K562 (cell line): ENCODE measurements around the gene ARF5.
A peak's percentile ranks its signal among the peaks of the same experiment; 100 is the strongest.

ENCODE experiments used
- FOXP1 ChIP-seq: sonication (generic); formaldehyde crosslinking; IDR thresholded peaks from 2 replicates; pipeline ENCODE4 v1.8.0; 2022; ENCODE audit warnings: mild to moderate bottlenecking, missing genetic modification reagents
- JUND ChIP-seq, 2 experiments: IDR thresholded peaks; 2 replicates in 1 of 2; 3 replicates in 1 of 2; pipeline ENCODE4 v1.6.1; 2011; ENCODE audit warnings: borderline replicate concordance in 2 of 2, low read depth in 2 of 2, low read length in 2 of 2, improper control_type of control experiment in 1 of 2, missing biosample characterization in 1 of 2, missing genetic modification characterization in 1 of 2, missing genetic modification reagents in 1 of 2
- PHF21A ChIP-seq: fragments of 450-650 bp; IDR thresholded peaks from 2 replicates; pipeline ENCODE4 v1.6.1; 2017; ENCODE audit warnings: low read depth, borderline replicate concordance
- RAD21 ChIP-seq, 2 experiments: fragments of 250-450 bp in 1 of 2; fragments of 450-650 bp in 1 of 2; sonication (Bioruptor Pico) in 1 of 2; formaldehyde crosslinking in 1 of 2; IDR thresholded peaks in 1 of 2; conservative IDR thresholded peaks in 1 of 2; 2 replicates each; pipeline versions ENCODE4 v1.4.0 to v1.8.0; 2020 to 2022; ENCODE audit warnings: mild to moderate bottlenecking in 2 of 2, moderate library complexity in 1 of 2
- SMAD1 ChIP-seq: fragments of 150-350 bp; IDR thresholded peaks from 2 replicates; pipeline ENCODE4 v1.6.1; 2014; ENCODE audit warnings: low read length, low read depth; ENCODE audit not compliant: partially characterized antibody
- SMAD3 ChIP-seq: fragments of 450-650 bp; formaldehyde crosslinking; conservative IDR thresholded peaks from 2 replicates; pipeline ENCODE4 v1.4.0; 2020; ENCODE audit warnings: mild to moderate bottlenecking
- SP2 ChIP-seq: IDR thresholded peaks from 2 replicates; pipeline ENCODE4 v1.6.1; 2011; ENCODE audit warnings: mild to moderate bottlenecking, low read depth, low read length, moderate library complexity; ENCODE audit not compliant: poor library complexity, severe bottlenecking; ENCODE audit errors: extremely low read depth
- ZNF277 ChIP-seq: fragments of 250-450 bp; sonication (Bioruptor Pico); IDR thresholded peaks from 2 replicates; pipeline ENCODE4 v1.8.0; 2022; ENCODE audit warnings: inconsistent platforms, mild to moderate bottlenecking, moderate library complexity, borderline replicate concordance
- ZNF717 ChIP-seq: fragments of 250-450 bp; sonication (Bioruptor Pico); IDR thresholded peaks from 2 replicates; pipeline ENCODE4 v1.5.0; 2021

- TF ChIP-seq PHF21A (no peak), FOXP1 (no peak), SMAD3 (0 out of 2 replicates have a peak, but pooled peaks have one; percentile 77), RAD21 (CRISPR knock-in tag; conservative IDR thresholded peaks at IDR 0.05 in 1 of 2, IDR thresholded peaks at IDR 0.05 in 1 of 2) (no peak), SP2 (no peak), ZNF277 (CRISPR knock-in tag) (no peak), ZNF717 (CRISPR knock-in tag) (no peak), JUND (IDR thresholded peaks at IDR 0.05; ENCODE audit: borderline replicate concordance, low read depth, low read length) (peak; percentile 91), JUND (tag; IDR thresholded peaks at IDR 0.05; ENCODE audit: borderline replicate concordance, low read depth, low read length) (peak; percentile 68; the same call in 1 of the 3 replicates), SMAD1 (no peak)
These were observed 2.9 kb upstream of the ARF5 start, which contains the start of gene GCC1 for GRCh38 chr7:127585044-127585953.
